HG03175 (cell line): Measurements from ENCODE around the gene CAMTA1.
"Not testable (repeated sequence)": the region's sequence is repeated elsewhere in the genome, so short reads cannot be mapped to it uniquely, and the experiment has no call there.

Experiments
- ATAC-seq: cut with Tn5 transposase; IDR thresholded peaks from one replicate; pipeline ENCODE4 v1.9.1; 2021; ENCODE audit warnings: mild to moderate bottlenecking, moderate library complexity; ENCODE audit not compliant: unreplicated experiment

Gene CAMTA1

GRCh38 chr1:6785318-6785727 is at the start of gene CAMTA1:
CAMTA1 (plus strand) TSS chr1:6785454; CDS start chr1:6785531, 77 bp downstream.
- ATAC-seq = peak; percentile 75

DNA sequence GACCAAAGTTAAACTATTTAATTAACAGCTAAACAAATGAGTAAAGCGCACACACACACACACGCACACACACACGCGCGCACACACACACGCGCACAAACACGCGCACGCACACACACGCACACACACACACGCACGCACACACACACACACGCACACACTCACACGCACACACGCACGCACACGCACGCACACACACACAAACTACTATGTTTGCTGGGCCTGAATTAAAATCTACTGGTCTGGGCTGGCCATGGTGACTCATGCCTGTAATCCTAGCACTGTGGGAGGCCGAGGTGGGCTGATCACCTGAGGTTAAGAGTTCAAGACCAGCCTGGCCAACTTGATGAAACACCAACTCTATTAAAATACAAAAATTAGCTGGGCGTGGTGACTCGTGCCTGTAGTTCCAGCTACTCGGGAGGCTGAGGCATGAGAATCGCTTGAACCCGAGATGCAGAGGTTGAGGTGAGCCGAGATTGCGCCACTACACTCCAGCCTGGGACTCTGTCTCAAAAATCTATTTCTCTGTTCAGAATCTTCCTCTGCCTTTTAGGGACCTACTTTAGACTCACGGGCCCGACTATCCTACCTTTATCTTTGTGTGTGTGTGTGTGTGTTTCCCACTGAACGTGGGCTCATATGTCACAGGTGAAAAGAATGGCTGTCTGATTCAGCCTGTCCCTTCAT is 46.1 kb upstream of the CAMTA1 start:
- ATAC-seq = no peak

GRCh38 chr1:6742676-6743188 is 42.5 kb upstream of the CAMTA1 start:
- not testable (repeated sequence) for ATAC-seq

DNA sequence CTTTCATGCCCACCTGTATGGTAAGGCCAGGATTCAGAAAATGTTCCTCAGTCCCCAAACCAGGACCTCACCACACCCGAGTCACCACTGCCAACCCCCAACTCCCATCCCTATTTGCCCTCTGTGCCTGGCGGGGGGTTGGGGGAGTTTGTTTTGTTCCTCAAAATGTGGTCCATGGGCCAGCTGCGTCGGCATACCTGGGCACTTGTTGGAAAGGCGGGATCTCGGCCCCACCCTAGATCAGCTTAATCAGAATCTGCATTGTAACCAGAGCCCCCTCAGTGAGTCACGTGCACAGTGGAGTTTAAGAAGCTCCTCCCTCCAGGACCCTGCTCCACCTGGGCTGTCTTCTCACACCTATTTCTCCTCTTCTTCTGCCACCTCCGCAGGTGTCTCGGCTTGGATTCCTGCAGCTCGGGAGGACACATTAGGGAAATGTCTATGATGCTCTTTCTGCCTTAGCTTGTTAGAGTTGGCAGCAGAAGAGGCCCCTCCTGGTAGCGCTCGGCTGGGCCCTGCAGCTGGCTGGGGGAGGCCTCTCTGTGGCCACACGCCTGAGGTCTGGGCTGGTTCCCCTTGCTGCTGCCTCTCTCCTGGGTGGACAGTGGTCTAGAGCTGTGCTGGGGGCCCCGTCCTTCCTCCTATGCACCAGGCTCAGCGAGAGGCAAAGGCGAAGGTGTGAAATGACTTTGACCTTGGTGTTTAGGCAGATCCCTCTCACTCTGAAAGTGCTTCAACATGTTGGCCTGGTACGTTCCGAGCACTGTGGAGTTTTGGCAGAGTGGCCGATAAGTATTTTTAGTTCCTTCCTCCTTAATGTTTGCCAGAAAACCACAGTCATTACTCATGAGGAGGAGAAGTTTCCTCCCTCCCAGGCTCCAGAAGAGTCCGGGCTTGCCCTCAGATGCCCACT is 41.8 kb upstream of the CAMTA1 start:
- peak; percentile 42 for ATAC-seq

GRCh38 chr1:6745073-6745472 is 40.2 kb upstream of the CAMTA1 start:
- no peak for ATAC-seq

GRCh38 chr1:6747674-6748073 is 37.6 kb upstream of the CAMTA1 start:
- no peak for ATAC-seq

- ATAC-seq = no peak
These were observed 34.8 kb upstream of the CAMTA1 start for GRCh38 chr1:6750490-6750889.

DNA sequence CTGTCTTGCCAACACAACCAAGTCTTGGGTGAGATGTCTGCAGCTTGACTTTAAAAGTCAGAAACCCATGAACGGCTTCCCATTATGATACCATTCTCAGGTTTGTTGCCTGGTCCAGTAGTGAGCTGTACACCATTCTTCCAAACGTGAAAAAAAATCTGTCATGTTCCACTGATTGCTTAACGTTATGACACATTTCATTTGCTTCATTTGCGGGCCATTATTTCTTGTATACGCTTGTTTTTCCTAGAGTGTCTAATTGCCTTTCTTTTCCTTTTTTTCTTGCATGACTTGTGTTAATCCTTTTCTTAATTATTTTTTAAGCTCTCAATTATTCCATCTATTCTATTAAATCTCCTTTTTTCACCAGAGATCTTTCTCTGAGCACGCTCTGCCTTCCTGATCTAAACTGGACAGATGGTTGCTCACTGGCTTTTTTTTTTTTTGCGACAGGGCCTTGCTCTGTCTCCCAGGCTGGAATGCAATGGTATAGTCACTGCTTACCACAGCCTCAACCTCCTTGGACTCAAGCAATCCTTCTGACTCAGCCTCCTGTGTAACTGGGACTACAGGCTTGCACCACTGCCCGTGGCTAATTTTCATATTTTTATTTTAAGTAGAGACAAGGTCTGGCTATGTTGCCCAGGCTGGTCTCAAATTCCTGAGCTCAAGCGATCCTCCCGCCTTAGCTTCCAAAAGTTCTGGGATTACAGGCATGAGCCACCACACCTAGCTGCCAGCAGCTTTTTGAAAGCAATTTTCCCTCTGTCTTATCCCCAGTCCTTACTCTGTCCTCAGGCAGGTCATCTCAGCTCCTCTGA is 31.7 kb upstream of the CAMTA1 start:
- no peak for ATAC-seq

GRCh38 chr1:6756457-6756856 is 28.8 kb upstream of the CAMTA1 start:
- ATAC-seq = no peak

GRCh38 chr1:6757719-6758435 is 27.4 kb upstream of the CAMTA1 start:
- ATAC-seq = no peak

GRCh38 chr1:6761196-6761737 is 24.0 kb upstream of the CAMTA1 start:
- ATAC-seq = no peak

- ATAC-seq = no peak
These were observed 23.2 kb upstream of the CAMTA1 start for GRCh38 chr1:6762060-6762459.

DNA sequence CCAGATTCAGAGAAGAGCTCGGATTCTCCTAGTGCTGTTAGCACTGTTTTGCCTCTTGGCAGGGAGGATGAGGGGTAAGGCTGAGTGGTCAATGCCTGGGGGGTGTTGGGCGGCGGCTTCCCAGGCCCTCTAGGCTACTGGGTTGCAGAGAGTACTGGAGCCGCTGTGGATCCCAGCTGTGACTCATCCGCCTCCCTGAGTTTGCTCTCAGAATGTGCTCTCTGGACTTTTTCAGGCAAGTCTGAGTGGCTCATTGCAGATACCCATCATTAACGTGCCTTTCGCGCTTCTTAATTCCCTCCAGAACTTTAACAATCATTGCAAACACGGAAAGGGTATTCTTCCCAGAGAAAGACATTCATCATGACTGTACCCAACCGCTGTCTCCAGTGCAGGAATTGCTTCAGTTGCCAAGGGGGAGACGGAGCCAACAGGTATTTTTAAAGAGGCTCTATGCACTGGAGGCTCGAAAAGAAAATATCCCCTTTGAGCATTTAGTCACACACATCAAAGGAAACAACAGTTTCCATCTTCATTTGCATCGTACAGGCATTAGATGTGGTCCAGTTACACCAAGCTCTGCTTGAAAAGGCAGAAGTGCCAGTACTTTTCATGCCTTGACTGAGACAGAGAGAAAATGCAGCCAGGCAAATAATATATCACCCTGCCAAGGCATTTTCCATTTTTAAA is 14.4 kb upstream of the CAMTA1 start:
- no peak for ATAC-seq

- ATAC-seq = no peak
These were observed 13.8 kb upstream of the CAMTA1 start for GRCh38 chr1:6771441-6771769.

- no peak for ATAC-seq
These were observed 10.9 kb upstream of the CAMTA1 start for GRCh38 chr1:6774381-6774780.

- no peak for ATAC-seq
These were observed 9.8 kb upstream of the CAMTA1 start for GRCh38 chr1:6775261-6776043.

- ATAC-seq = no peak
These were observed 8.9 kb upstream of the CAMTA1 start for GRCh38 chr1:6776389-6776788.

- no peak for ATAC-seq
These were observed 8.4 kb upstream of the CAMTA1 start for GRCh38 chr1:6776895-6777294.

GRCh38 chr1:6777813-6778212 is 7.4 kb upstream of the CAMTA1 start:
- ATAC-seq = no peak
